ENCODE results near the gene IRF8. TPM values are rescaled to one million over a fixed set of nuclear protein-coding genes. Genes with fewer than 3 reads are reported as not detected.

Gene IRF8
- total and polyA plus RNA-seq, 2 of the 4 experiments (the other 2 are of a cell fraction): not detected

DNA sequence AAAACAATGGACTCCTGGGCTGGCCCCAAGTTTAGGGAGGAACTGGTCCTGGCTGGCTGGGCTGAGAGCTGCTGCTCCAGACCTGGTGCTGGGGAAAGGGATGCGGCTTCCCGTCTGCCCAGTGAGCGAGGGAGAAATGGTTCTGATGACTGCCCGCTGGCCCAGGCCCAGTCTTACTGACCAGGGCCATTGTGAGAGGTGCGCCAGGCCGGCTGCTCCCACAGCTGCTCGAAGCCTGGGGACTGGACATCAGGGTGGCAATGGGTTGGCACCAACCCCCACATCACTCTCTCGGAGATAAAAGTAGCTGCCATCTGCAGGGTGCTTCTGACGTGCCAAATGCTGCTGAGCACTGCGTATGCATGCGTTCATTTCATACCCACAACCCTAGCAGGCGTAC is 53.2 kb downstream of the IRF8 start:
- in situ Hi-C loops (cut with MboI; ENCODE audit: low sequenced_read_pairs): no loop called here
- intact Hi-C loops (cut with micrococcal nuclease): no loop called here
- no peak overlapping the region for H3K9ac ChIP-seq (ENCODE audit: low read depth, low read length)
- no peak overlapping the region for H4K5ac ChIP-seq (ENCODE audit: low read depth, low read length)
- no peak overlapping the region for H3K14ac ChIP-seq (replicated peaks; ENCODE audit: low read depth, low read length)
- no peak overlapping the region for H2BK5ac ChIP-seq (ENCODE audit: low read depth, low read length, poor library complexity, severe bottlenecking)
- DNase-seq: no peak
- H2BK15ac ChIP-seq (ENCODE audit: low read depth, low read length): no peak overlapping the region
- H3K9me3 ChIP-seq (ENCODE audit: control insufficient read depth, insufficient read depth, low read length): 0 out of 2 replicates have a peak, but pooled peaks cover 2% of the 10 kb centered on the region
- H3K23ac ChIP-seq (ENCODE audit: low read depth, low read length): no peak overlapping the region
- no peak overlapping the region for H2AK5ac ChIP-seq (ENCODE audit: low read depth, low read length)
- ATAC-seq (ENCODE audit: low read depth): no peak
- no peak overlapping the region for H2BK120ac ChIP-seq (ENCODE audit: low read depth, low read length)
- H3K56ac ChIP-seq (ENCODE audit: extremely low read depth, insufficient read depth, low read length): no peak overlapping the region
- no peak overlapping the region for H3K18ac ChIP-seq (ENCODE audit: low read depth, low read length)
- H3K4ac ChIP-seq (ENCODE audit: low read depth, low read length): no peak overlapping the region
- H3K4me1 ChIP-seq (ENCODE audit: control insufficient read depth, insufficient read depth, low read length): no peaks in the 10 kb centered on the region
- no peak overlapping the region for H2AFZ ChIP-seq (replicated peaks; ENCODE audit: low read length, poor library complexity)
- no peaks in the 10 kb centered on the region for H3K36me3 ChIP-seq (ENCODE audit: control insufficient read depth, insufficient read depth, low read length)
- no peak overlapping the region for H2AK9ac ChIP-seq (replicated peaks; ENCODE audit: low read depth, low read length, poor library complexity)
- no peaks in the 10 kb centered on the region for H3K79me1 ChIP-seq (ENCODE audit: low read depth in 1 of 2, low read length in 2 of 2)
- no peak overlapping the region for H2BK20ac ChIP-seq (ENCODE audit: low read depth, low read length)
- no peaks in the 10 kb centered on the region for H4K20me1 ChIP-seq (ENCODE audit: insufficient read depth, low read length)
- POLR2A ChIA-PET (ENCODE audit: unreplicated experiment): no interaction called here
- H3K4me3 ChIP-seq (ENCODE audit: insufficient read depth, low read depth, low read length): no peak overlapping the region
- CTCF ChIA-PET: no interaction called here
- H4K91ac ChIP-seq (ENCODE audit: insufficient read depth, low read depth, low read length): no peak overlapping the region
- H3K27ac ChIP-seq (ENCODE audit: insufficient read depth, low read length): no peak overlapping the region
- TF ChIP-seq, protein P1, sequence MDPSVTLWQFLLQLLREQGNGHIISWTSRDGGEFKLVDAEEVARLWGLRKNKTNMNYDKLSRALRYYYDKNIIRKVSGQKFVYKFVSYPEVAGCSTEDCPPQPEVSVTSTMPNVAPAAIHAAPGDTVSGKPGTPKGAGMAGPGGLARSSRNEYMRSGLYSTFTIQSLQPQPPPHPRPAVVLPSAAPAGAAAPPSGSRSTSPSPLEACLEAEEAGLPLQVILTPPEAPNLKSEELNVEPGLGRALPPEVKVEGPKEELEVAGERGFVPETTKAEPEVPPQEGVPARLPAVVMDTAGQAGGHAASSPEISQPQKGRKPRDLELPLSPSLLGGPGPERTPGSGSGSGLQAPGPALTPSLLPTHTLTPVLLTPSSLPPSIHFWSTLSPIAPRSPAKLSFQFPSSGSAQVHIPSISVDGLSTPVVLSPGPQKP (IDR thresholded peaks at IDR 0.05; ENCODE audit: borderline replicate concordance, low read depth, low read length): no peak
- TF ChIP-seq CEBPB (IDR thresholded peaks at IDR 0.05; ENCODE audit: low read depth, low read length) (no peak), RCOR1 (IDR thresholded peaks at IDR 0.05; ENCODE audit: insufficient replicate concordance, low read length) (no peak), SMC3 (IDR thresholded peaks at IDR 0.05; ENCODE audit: low read depth, low read length) (no peak), CHD1 (IDR thresholded peaks at IDR 0.05; ENCODE audit: low read depth, low read length) (no peak), RFX5 (IDR thresholded peaks at IDR 0.05; ENCODE audit: low read depth, low read length) (no peak), MXI1 (IDR thresholded peaks at IDR 0.05; ENCODE audit: borderline replicate concordance, low read depth, low read length) (no peak), FOS (IDR thresholded peaks at IDR 0.05; ENCODE audit: low read depth, low read length) (no peak), POLR2A (IDR thresholded peaks at IDR 0.05; ENCODE audit: low read depth, low read length) (no peak), RAD21 (IDR thresholded peaks at IDR 0.05; ENCODE audit: low read length) (no peak), NFE2L2 (IDR thresholded peaks at IDR 0.05; ENCODE audit: low read depth, low read length) (no peak)
- TF ChIP-seq, protein P2, sequence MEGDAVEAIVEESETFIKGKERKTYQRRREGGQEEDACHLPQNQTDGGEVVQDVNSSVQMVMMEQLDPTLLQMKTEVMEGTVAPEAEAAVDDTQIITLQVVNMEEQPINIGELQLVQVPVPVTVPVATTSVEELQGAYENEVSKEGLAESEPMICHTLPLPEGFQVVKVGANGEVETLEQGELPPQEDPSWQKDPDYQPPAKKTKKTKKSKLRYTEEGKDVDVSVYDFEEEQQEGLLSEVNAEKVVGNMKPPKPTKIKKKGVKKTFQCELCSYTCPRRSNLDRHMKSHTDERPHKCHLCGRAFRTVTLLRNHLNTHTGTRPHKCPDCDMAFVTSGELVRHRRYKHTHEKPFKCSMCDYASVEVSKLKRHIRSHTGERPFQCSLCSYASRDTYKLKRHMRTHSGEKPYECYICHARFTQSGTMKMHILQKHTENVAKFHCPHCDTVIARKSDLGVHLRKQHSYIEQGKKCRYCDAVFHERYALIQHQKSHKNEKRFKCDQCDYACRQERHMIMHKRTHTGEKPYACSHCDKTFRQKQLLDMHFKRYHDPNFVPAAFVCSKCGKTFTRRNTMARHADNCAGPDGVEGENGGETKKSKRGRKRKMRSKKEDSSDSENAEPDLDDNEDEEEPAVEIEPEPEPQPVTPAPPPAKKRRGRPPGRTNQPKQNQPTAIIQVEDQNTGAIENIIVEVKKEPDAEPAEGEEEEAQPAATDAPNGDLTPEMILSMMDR (conservative IDR thresholded peaks at IDR 0.05; ENCODE audit: low read depth, low read length): no peak
- TF ChIP-seq, protein P3, sequence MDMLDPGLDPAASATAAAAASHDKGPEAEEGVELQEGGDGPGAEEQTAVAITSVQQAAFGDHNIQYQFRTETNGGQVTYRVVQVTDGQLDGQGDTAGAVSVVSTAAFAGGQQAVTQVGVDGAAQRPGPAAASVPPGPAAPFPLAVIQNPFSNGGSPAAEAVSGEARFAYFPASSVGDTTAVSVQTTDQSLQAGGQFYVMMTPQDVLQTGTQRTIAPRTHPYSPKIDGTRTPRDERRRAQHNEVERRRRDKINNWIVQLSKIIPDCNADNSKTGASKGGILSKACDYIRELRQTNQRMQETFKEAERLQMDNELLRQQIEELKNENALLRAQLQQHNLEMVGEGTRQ (IDR thresholded peaks at IDR 0.05; ENCODE audit: low read depth, low read length): no peak
- no peak overlapping the region for H4K8ac ChIP-seq (ENCODE audit: low read depth in 2 of 2, low read length in 2 of 2)
- 0 out of 2 replicates have a peak, but pooled peaks cover 3% of the 10 kb centered on the region for H3K9me1 ChIP-seq (ENCODE audit: insufficient read depth, low read length)
- H3K27me3 ChIP-seq (ENCODE audit: control insufficient read depth, insufficient read depth, low read length): peaks cover 85% of the 10 kb centered on the region
- WGBS, 2 experiments (ENCODE audit: extremely low coverage in 2 of 2, insufficient read length in 1 of 2): 89% methylated on average over 3 of the region's 12 CpGs; no CpG with 5 or more reads in 1 of the 2 experiments
- dilution Hi-C loops (cut with HindIII; ENCODE audit: low sequenced_read_pairs, unreplicated experiment): no loop called here
- no peak overlapping the region for H3K4me2 ChIP-seq (ENCODE audit: low read depth, low read length)
- no TSS peak for BruUV-seq (replicated peaks)
